Loucy (cell line): ENCODE measurements around the gene SHCBP1L.

Experiments
- H2AFZ ChIP-seq: fragments of 200-600 bp; sonication (generic); 2 replicates; pipeline ENCODE4 v1.6.0; 2016; ENCODE audit warnings: antibody characterized with exemption, mild to moderate bottlenecking, low read length, moderate library complexity
- H3F3A ChIP-seq: fragments of 200-600 bp; 2 replicates; pipeline ENCODE4 v1.6.0; 2016; ENCODE audit warnings: antibody characterized with exemption, low read depth, mild to moderate bottlenecking
- H3K27me3 ChIP-seq: fragments of 200-600 bp; sonication (generic); 2 replicates; pipeline ENCODE4 v1.6.1; 2014; ENCODE audit warnings: low read length, mild to moderate bottlenecking; ENCODE audit not compliant: insufficient read depth, poor library complexity, severe bottlenecking
- H3K36me3 ChIP-seq: fragments of 200-600 bp; sonication (generic); 2 replicates; pipeline ENCODE4 v1.6.1; 2016; ENCODE audit warnings: low read length; ENCODE audit not compliant: insufficient read depth
- H3K4me1 ChIP-seq: fragments of 200-600 bp; sonication (generic); 2 replicates; pipeline ENCODE4 v1.5.1; 2014; ENCODE audit warnings: low read length, mild to moderate bottlenecking; ENCODE audit not compliant: insufficient read depth, poor library complexity, severe bottlenecking
- H3K4me2 ChIP-seq: fragments of 200-600 bp; sonication (generic); 2 replicates; pipeline ENCODE4 v1.6.0; 2014; ENCODE audit warnings: antibody characterized with exemption, low read length, low read depth, mild to moderate bottlenecking; ENCODE audit not compliant: poor library complexity, severe bottlenecking
- H3K4me3 ChIP-seq: fragments of 200-600 bp; sonication (generic); 2 replicates; pipeline ENCODE4 v1.5.1; 2014; ENCODE audit warnings: low read length, mild to moderate bottlenecking, mixed read lengths; ENCODE audit not compliant: poor library complexity, severe bottlenecking
- H3K79me2 ChIP-seq: fragments of 200-600 bp; sonication (generic); 2 replicates; pipeline ENCODE4 v1.6.1; 2014; ENCODE audit warnings: low read length; ENCODE audit not compliant: insufficient read depth
- H3K9ac ChIP-seq: fragments of 200-600 bp; sonication (generic); 2 replicates; pipeline ENCODE4 v1.6.0; 2014; ENCODE audit warnings: mild to moderate bottlenecking, low read depth, low read length, moderate library complexity; ENCODE audit not compliant: poor library complexity, severe bottlenecking
- H3K9me2 ChIP-seq: fragments of 200-600 bp; sonication (generic); replicated peaks from 2 replicates; pipeline ENCODE4 v1.6.1; 2016; ENCODE audit warnings: low read depth, low read length, mixed read lengths
- H3K9me3 ChIP-seq: fragments of 200-600 bp; sonication (generic); 2 replicates; pipeline ENCODE4 v1.6.1; 2014; ENCODE audit warnings: mild to moderate bottlenecking, antibody characterized with exemption, low read length, low read depth; ENCODE audit not compliant: insufficient read depth
- H4K20me1 ChIP-seq: fragments of 200-600 bp; sonication (generic); 2 replicates; pipeline ENCODE4 v1.6.0; 2014; ENCODE audit warnings: antibody characterized with exemption, low read length, mild to moderate bottlenecking; ENCODE audit not compliant: insufficient read depth, poor library complexity, severe bottlenecking
- CTCF ChIP-seq: fragments of 200-600 bp; sonication (generic); conservative IDR thresholded peaks from 2 replicates; pipeline ENCODE4 v1.5.1; 2014; ENCODE audit warnings: mild to moderate bottlenecking, antibody characterized with exemption, low read length
- EZH2phosphoT487 ChIP-seq: fragments of 200-600 bp; IDR thresholded peaks from 2 replicates; pipeline ENCODE4 v1.6.1; 2018; ENCODE audit warnings: antibody characterized with exemption, mild to moderate bottlenecking, moderate library complexity, borderline replicate concordance

The SHCBP1L gene

GRCh38 chr1:182889997-182890396 lies 63.0 kb downstream of the SHCBP1L start:
- Histone ChIP-seq H3K27me3 (no peaks in the 10 kb centered on the region), H2AFZ (no peak overlapping the region), H3K36me3 (peaks cover 43% of the 10 kb centered on the region), H3K9ac (peak overlapping the region; percentile 38), H3K9me3 (no peaks in the 10 kb centered on the region), H4K20me1 (no peaks in the 10 kb centered on the region), H3K4me3 (no peak overlapping the region), H3K4me2 (peak overlapping the region; percentile 7), H3K79me2 (no peaks in the 10 kb centered on the region), H3K4me1 (peaks cover 28% of the 10 kb centered on the region), H3F3A (peaks cover 6% of the 10 kb centered on the region; the same call in 1 of the 2 replicates), H3K9me2 (no peaks in the 10 kb centered on the region)
- TF ChIP-seq CTCF, result no peak
- no peak for TF ChIP-seq EZH2phosphoT487

GRCh38 chr1:182888736-182889531 lies 64.0 kb downstream of the SHCBP1L start:
- Histone ChIP-seq H3K4me1 (peaks cover 28% of the 10 kb centered on the region), H3K79me2 (no peaks in the 10 kb centered on the region), H3F3A (peaks cover 6% of the 10 kb centered on the region; the same call in 1 of the 2 replicates), H3K36me3 (peaks cover 54% of the 10 kb centered on the region), H3K27me3 (no peaks in the 10 kb centered on the region), H2AFZ (no peak overlapping the region), H3K9me2 (no peaks in the 10 kb centered on the region), H3K9me3 (no peaks in the 10 kb centered on the region), H4K20me1 (no peaks in the 10 kb centered on the region), H3K4me2 (no peak overlapping the region), H3K4me3 (no peak overlapping the region), H3K9ac (peak overlapping the region; percentile 0)
- TF ChIP-seq CTCF, result no peak
- TF ChIP-seq EZH2phosphoT487, result no peak

- peaks cover 6% of the 10 kb centered on the region; the same call in 1 of the 2 replicates for H3F3A ChIP-seq
- H3K4me1 ChIP-seq, result peaks cover 23% of the 10 kb centered on the region
- no peaks in the 10 kb centered on the region for H3K79me2 ChIP-seq
- no peak overlapping the region for H3K4me3 ChIP-seq
- no peak overlapping the region for H2AFZ ChIP-seq
- no peaks in the 10 kb centered on the region for H3K27me3 ChIP-seq
- H3K36me3 ChIP-seq, result peaks cover 72% of the 10 kb centered on the region
- no peak overlapping the region for H3K4me2 ChIP-seq
- no peaks in the 10 kb centered on the region for H3K9me2 ChIP-seq
- H3K9ac ChIP-seq, result no peak overlapping the region
- peaks cover 3% of the 10 kb centered on the region for H4K20me1 ChIP-seq
- H3K9me3 ChIP-seq, result no peaks in the 10 kb centered on the region
- TF ChIP-seq EZH2phosphoT487 (no peak), CTCF (no peak)
Observed at GRCh38 chr1:182886985-182887384, 66.0 kb downstream of the SHCBP1L start.
